GM18519 (cell line): Measurements from ENCODE around the gene BEAN1.

Experiments used
- ATAC-seq: cut with Tn5 transposase; IDR thresholded peaks from one replicate; pipeline ENCODE4 v1.9.1; 2021; ENCODE audit warnings: mild to moderate bottlenecking, moderate library complexity; ENCODE audit not compliant: unreplicated experiment, low FRiP score

Gene BEAN1

DNA sequence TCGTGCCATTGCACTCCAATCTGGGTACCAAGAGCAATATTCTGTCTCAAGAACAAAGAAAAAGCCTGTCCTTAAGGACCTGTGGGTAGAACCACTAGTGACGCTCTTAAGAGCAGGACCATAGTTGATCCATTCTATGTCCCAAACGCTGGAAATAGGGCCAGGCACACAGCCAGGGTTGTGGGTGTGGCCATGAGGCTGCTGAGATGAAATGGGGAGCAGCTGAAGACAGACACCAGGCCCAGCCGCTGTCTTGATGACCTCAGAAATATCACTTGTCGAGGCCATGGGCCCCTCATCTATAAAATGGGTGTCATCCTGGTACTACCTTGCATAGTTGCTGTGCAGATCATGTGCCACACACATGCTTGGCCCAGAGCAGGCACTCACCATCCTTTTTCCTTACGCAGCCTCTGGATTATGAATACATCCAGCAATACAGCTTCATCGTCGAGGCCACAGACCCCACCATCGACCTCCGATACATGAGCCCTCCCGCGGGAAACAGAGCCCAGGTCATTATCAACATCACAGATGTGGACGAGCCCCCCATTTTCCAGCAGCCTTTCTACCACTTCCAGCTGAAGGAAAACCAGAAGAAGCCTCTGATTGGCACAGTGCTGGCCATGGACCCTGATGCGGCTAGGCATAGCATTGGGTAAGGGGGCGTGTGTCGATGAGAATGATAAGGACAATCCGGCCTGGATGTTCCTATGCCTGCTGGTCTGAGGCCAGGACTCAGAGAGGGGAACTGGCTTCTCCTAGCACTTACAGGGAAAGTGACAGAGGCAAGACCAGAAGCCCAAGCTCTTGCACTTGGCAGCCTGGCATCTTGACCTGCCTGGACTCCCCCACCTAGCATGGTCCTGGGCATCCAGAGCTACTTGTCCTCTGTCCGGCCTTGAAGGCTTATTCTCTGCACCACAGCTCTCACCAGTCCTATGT, 35.1 kb upstream of the BEAN1 start:
- ATAC-seq = no peak

DNA sequence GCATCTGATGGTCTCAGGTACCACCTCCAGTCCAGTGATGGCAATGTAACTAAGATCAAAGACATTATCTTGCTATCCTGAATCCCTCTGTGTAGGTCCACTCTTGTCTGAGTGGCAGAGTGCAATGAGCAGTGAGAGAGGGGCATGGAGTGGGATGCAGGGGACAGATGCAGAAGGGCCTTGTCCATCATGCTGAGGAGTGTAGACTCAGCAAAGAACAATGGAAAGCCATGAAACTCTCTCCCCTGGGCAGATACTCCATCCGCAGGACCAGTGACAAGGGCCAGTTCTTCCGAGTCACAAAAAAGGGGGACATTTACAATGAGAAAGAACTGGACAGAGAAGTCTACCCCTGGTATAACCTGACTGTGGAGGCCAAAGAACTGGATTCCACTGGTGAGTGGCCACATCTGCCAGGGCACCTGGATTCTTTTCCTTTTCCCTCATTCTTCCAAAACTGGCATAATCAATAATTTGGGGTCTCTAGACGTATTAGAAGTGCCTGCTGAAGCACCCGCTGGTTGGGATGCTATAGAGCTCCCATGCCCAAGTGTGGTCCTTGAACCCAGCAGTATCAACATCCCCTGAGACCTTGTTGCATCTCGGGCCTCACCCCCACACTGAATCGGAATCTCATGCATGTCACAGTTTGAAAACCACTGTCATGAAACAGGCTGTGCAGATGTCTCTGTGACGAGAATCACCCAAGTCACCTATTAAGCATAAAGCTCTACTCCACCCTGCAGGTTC, 31.1 kb upstream of the BEAN1 start:
- ATAC-seq = no peak

DNA sequence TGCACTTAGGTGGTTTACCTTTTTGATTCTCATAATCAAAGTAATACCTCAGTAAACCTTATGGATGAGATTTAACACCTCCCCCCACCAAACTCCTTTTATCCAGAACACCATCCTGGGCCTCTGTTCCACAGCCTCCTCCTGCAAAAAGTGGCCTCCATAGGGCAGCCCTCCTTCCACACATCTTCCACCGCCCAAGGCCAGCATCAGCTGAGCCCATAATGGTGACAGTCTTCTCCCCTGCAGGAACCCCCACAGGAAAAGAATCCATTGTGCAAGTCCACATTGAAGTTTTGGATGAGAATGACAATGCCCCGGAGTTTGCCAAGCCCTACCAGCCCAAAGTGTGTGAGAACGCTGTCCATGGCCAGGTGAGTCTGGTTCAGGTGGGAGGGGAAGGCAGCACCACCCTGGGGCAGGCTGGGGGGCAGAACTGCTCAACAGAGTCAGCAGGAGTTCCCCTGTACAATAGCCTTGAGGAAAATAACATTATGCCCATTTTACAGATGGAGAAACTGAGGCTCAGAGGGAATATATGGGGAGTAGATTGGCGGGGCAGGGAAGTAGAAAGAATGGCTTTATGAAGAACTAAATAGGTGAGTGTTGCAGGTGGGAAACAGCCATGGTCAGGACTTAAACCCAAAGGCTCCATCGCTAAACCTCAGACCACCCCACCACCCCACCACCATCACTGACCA, 29.2 kb upstream of the BEAN1 start:
- no peak for ATAC-seq

DNA sequence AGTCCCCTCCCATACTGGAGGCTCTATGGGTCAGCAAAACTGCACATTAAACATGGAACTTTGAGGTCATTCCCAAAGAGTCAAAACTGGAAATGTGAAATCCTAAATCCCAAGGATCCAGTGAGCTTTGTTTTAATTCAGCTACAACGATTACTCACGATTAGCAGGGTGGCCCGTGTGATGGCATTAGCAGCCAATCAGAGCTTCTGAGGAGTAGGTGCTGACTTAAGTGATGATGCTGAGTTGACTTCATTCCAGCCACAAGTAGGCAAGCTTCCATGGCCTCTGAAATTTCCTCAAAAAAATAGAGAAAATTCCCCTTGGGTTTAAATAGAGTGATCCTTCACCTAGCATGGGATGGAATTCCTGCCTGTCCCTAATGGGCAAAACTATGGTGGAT, 28.1 kb upstream of the BEAN1 start:
- ATAC-seq = no peak

DNA sequence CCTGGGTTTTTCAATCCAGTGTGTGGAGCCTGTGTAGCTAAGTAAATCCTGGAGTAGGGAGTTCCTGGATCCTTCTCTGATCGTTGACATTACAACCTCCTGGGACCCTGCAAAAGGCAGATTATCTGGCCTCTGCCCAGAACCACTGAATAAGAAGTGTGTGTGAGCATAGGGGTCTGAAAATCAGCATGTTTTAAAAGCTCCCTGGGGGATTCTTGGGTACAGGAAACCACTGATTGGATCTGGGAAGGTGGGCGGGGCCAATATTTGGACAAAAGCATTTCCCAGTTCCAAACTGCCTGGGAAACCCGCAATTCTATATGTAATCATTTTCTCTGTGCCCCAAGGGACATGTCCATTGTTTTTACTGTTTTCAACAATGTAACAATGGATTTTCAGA, 27.2 kb upstream of the BEAN1 start:
- ATAC-seq = no peak

DNA sequence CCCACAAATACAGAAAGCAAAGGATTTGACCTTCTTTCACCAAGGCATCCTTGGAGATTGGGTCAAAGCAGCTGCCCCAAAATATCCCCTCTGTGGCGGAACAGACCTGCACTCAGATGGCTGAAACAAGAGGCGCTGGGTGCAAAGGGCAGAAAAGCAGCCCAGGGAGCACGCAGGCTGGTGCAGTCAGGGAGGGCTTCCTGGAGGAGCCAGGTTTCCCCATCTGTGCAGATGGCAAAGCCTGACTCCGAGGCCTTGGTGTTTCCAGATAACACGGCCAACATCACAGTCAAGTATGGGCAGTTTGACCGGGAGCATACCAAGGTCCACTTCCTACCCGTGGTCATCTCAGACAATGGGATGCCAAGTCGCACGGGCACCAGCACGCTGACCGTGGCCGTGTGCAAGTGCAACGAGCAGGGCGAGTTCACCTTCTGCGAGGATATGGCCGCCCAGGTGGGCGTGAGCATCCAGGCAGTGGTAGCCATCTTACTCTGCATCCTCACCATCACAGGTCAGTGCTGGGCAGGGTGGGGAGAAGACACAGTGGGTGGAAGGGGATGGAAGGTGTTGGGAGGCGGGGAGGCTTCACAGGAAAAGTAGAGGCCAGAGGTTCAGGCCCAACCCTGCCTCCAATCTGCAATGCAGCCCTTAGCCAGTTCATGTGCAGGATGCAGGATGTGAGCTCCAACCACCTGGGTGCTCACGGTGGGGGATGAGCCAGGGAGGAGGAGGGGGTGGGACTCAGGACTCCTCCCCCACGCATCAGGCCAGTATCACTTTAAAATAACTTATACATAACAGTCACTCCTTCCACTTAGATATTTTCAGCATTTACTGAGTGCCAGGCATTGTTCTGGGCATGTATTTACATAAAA, 26.4 kb upstream of the BEAN1 start:
- no peak for ATAC-seq

DNA sequence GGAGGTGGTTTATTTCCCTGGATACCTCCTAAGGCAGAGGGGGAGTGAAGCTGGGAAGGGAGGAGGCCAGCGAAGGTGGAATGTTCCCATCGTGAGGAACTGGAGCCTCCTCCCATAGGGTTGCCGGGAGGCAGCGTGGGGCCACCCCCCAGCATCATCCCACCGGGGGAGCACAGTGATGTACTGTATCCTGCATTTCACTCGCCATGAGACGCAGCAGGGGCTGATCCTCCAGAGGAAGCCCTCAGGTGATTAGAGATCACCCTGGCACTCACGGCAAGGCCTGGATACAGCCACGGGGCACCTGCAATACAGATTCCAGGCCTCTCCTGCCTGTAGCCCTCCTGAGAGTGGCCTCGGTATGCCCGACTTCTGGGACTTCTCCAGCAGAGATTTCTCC, 25.5 kb upstream of the BEAN1 start:
- no peak for ATAC-seq

DNA sequence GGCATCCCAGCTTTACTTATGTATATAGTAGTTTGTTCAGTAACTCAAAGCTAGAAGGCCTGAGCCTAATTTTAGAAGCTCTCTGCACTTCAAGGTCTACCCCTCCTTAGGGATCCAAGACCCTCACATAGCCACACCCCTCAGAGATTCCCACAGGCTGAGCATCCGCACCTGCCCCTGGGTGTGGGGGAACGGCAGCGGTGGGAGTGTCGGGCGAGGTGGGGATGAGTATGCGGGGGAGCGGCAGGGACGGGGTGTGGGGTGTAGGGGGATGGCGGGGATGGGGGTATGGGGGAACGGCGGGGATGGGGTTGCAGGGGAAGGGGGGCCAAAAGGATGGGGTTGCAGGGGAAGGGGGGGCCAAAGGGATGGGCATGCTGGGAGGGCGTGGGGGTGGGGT, 24.9 kb upstream of the BEAN1 start:
- ATAC-seq = no peak

DNA sequence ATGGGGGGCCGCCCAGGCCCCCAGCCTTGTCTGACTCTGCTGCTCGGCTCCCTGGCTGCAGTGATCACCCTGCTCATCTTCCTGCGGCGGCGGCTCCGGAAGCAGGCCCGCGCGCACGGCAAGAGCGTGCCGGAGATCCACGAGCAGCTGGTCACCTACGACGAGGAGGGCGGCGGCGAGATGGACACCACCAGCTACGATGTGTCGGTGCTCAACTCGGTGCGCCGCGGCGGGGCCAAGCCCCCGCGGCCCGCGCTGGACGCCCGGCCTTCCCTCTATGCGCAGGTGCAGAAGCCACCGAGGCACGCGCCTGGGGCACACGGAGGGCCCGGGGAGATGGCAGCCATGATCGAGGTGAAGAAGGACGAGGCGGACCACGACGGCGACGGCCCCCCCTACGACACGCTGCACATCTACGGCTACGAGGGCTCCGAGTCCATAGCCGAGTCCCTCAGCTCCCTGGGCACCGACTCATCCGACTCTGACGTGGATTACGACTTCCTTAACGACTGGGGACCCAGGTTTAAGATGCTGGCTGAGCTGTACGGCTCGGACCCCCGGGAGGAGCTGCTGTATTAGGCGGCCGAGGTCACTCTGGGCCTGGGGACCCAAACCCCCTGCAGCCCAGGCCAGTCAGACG, 24.4 kb upstream of the BEAN1 start:
- no peak for ATAC-seq

DNA sequence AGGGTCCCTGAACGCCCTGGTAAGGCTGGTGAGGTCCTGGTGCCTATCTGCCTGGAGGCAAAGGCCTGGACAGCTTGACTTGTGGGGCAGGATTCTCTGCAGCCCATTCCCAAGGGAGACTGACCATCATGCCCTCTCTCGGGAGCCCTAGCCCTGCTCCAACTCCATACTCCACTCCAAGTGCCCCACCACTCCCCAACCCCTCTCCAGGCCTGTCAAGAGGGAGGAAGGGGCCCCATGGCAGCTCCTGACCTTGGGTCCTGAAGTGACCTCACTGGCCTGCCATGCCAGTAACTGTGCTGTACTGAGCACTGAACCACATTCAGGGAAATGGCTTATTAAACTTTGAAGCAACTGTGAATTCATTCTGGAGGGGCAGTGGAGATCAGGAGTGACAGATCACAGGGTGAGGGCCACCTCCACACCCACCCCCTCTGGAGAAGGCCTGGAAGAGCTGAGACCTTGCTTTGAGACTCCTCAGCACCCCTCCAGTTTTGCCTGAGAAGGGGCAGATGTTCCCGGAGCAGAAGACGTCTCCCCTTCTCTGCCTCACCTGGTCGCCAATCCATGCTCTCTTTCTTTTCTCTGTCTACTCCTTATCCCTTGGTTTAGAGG, 23.5 kb upstream of the BEAN1 start:
- no peak for ATAC-seq

DNA sequence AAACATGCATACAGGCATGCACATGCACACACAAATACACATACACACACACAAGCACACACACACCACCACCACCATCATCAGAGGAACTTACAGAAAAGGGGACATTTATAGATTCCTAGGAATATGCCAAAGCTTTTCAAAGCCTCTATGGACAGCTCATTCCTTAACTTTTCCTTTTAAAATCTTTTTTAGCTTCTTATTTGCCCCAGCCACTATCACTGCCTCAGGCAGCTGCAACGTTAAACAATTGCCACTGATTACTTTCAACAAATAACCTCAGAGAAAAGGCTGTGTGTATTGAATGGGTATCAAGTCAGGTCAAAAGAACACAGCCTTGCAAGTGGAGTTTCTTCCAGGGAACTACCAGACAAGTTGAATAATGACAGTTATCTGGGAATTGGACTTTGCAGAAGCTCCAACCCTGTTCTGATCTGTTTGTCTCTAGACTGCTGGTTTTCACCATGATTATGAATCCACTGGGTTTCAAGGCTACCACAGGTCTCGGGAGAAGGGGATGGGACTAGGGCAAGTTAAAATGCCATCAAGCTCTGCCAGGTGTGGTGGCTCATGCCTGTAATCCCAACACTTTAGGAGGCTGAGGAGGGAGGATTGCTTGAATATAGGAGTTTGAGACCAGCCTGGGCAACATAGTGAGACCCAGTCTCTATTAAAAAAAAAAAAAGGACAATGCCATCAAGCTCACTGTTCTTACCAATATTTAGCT, 21.9 kb upstream of the BEAN1 start:
- no peak for ATAC-seq

DNA sequence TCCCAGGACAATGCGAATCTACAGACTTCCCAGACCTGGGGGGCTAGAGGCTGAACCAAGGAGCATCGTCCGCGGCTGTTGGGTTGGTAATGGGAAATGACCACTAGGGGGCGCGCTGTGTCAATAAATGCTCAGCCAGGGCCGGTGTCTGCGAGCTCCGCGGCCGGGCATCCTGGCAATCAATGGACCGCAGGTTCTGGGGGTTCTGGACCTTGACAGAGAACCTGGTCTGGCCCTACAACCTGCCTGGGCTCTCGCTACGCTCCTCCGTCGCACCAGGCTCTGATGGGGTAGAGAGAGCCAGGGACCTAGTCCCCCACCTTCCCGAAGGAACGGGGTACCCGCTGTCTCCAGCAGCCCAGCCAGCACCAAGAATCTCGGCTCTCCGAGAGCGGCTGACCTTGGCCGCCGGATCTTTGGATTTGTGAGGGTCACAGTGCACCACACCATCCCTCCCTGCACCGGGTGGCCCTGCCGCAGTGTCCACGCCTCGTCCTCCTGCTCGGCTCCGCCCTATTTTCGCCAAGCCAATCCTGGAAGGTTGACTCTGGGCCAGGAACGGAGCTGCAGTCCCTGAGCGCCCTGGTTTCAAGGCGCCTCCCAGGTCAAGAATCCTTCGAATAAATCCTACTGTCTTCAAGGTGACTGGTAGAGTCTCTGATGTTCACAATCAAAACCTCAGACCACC, 20.4 kb upstream of the BEAN1 start:
- no peak for ATAC-seq

DNA sequence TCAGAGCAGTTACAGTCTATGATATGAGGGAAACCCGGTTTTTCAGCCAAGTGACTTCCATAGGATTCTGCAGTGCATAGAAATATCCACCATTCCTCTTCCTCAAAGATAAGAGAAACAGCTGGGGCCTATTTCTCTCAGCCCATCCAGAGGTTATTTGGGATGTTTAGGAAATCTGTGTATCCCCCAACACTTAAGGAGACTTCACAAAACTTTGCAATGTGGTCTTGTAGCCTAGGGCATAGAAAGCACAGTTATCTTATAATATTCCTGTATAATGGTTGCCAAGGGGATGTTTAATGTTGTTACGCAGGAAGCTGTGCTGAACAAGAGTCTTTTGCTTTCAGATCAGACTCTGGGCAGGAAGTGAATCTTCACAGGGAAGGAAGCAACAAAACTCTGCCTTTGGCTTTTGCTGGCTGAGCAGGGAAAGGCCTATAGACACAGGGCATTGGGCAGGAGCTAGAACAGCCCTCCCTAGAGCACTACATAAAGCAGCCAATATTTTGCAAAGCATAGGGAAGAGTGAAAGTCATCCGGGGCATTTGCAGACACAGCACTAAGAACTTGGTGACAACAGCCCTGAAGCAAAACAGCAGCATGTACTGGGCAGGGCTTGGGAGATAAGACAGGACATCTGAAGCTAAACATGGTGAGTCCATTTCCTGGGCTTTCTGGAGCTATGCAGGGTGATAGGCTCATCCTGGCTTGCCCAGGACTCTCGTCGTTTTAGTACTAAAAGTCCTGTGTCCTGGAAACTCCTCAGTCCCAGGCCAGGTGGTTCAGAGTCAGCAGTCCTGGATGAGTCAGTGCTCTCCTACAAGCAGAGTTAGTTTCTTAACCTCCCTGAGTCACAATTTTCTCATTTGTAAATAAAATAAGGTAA, 18.7 kb upstream of the BEAN1 start:
- no peak for ATAC-seq

DNA sequence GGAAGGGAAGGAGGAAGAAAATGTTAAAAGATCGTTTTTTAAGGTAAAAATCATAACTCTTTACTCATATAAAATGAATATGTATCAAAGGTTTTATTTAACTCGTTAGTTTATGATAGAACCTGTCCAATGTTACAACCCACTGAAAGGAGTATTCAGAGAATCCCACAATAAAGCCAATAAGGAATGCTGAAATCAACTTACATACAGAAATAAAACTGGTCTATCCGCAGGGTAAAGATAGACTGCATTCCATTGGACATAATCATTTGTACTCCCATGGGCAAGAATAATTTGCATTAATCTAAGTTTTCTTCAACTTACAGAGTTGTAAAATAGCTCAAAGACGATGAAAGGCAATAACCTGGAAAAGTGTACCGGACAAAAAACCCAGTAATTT, 17.9 kb upstream of the BEAN1 start:
- ATAC-seq = no peak

DNA sequence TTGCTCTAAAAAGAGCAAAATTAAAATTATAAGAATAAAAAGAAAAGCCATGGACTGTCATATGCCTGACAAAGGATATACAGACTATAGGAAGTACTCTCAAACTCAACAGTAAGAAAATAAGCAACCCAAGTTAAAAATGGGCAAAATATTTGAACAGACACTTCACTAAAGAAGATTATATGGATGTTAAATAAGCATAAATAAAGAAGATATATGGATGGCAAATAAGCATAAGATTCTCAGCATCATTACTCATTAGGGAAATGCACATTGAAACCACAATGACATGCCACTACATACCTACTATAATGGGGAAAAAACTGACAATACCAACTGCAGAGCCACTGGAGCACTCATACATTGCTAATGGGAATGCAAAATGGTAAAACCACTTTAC, 14.9 kb upstream of the BEAN1 start:
- ATAC-seq = no peak

DNA sequence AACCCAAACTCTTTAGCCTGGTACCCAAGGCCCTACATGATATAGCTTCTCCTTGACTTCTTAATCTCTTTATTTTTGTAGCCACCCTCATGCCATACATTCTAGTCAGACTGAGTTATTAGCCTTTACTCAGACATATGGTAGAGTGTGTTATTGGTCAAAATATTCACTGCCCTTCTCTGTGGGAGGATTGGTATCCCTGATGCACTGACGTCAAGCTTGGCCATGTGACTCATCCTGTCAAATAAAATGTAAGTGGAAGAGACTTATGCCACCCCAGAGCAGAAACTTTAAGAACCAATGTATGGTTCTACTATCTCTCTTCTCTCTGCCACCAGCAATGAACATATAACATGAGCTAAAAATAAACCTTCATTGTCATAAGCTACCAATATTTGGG, 12.2 kb upstream of the BEAN1 start:
- no peak for ATAC-seq

DNA sequence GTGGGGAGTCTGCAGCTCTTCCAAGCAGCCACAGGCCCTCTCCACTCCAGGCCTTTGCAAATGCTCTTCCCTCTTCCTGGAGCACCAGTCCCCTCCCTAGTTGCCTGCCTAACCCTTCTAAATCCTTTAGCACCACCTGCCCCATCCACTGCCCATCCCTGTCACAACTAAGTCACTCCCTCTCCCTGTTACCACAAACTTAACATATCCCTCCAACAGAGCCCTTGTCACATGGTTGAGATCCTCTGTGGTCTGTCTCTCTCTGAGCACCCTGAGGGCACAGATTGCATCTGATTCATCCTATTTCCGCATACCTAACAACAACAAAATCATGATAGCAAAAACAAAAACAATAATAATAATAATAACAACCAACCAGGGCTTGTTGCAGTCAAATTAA, 11.0 kb upstream of the BEAN1 start:
- ATAC-seq = no peak
